GM12801 (cell line): Measurements from ENCODE around the gene CDYL.

Experiments
- CTCF ChIP-seq: IDR thresholded peaks from one replicate; pipeline ENCODE4 v1.5.1; 2011; ENCODE audit warnings: control low read depth; ENCODE audit not compliant: insufficient read length; ENCODE audit errors: extremely low read depth

CDYL gene

GRCh38 chr6:4858194-4859015 lies 82.2 kb downstream of the CDYL start:
- no peak for TF ChIP-seq CTCF

- TF ChIP-seq CTCF: no peak
These were observed 84.2 kb downstream of the CDYL start for GRCh38 chr6:4860387-4860786.

GRCh38 chr6:4861564-4861963 lies 85.4 kb downstream of the CDYL start:
- TF ChIP-seq CTCF: no peak

- TF ChIP-seq CTCF: no peak
These were observed 88.3 kb downstream of the CDYL start for GRCh38 chr6:4864519-4864918.

- TF ChIP-seq CTCF: no peak
These were observed 94.8 kb downstream of the CDYL start for GRCh38 chr6:4870821-4871494.

- no peak for TF ChIP-seq CTCF
These were observed 95.6 kb downstream of the CDYL start for GRCh38 chr6:4871825-4872224.

DNA sequence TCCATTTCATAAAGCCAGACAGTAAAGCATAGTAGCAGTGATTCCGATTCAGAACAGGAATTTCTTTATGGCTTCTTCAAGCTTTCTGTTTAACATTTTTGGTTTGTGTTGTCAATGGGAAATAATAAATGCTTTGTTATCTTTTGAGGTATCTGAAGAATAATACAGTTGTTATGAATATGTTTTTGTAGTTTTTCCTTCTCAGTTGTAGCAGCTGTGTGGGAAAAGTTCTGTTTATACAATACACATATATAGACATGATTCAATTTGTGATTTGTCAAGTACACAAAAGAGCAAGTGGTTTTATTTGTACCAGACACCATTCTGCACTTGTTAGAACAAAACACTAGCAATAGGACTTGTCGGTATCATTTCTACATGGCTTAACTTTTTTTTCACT lies 96.6 kb downstream of the CDYL start:
- TF ChIP-seq CTCF: no peak
